Measurements from ENCODE around the gene S100A1.
"Not testable (repeated sequence)": the region's sequence is repeated elsewhere in the genome, so short reads cannot be mapped to it uniquely, and the experiment has no call there.

Gene S100A1

GRCh38 chr1:153630384-153630783 lies 2.1 kb downstream of the S100A1 start:
- DNase-seq (ENCODE audit: low read depth) = no peak

- no peak for DNase-seq (ENCODE audit: low read depth)
These were observed 3.1 kb downstream of the S100A1 start for GRCh38 chr1:153631047-153632022.

GRCh38 chr1:153633161-153633753 lies 5.0 kb downstream of the S100A1 start:
- DNase-seq (ENCODE audit: low read depth) = no peak

- peak; percentile 93 for DNase-seq (ENCODE audit: low read depth)
These were observed 5.8 kb downstream of the S100A1 start, which contains the start of gene CHTOP for GRCh38 chr1:153633754-153634665. TSS of gene CHTOP (plus strand) at chr1:153634066. CDS start at chr1:153636589, 2,523 bp downstream.

GRCh38 chr1:153635872-153636271 lies 7.6 kb downstream of the S100A1 start:
- no peak for DNase-seq (ENCODE audit: low read depth)

- DNase-seq (ENCODE audit: low read depth) = no peak
These were observed 8.1 kb downstream of the S100A1 start for GRCh38 chr1:153636312-153636711.

- DNase-seq (ENCODE audit: low read depth) = no peak
These were observed 10.0 kb downstream of the S100A1 start for GRCh38 chr1:153638261-153638660.

GRCh38 chr1:153639280-153639679 lies 11.0 kb downstream of the S100A1 start:
- DNase-seq (ENCODE audit: low read depth) = no peak

GRCh38 chr1:153640213-153640612 lies 12.0 kb downstream of the S100A1 start:
- DNase-seq (ENCODE audit: low read depth) = not testable (repeated sequence)

- DNase-seq (ENCODE audit: low read depth) = no peak
These were observed 12.6 kb downstream of the S100A1 start for GRCh38 chr1:153640861-153641260.

- no peak for DNase-seq (ENCODE audit: low read depth)
These were observed 13.9 kb downstream of the S100A1 start for GRCh38 chr1:153642161-153642560.

- DNase-seq (ENCODE audit: low read depth) = no peak
These were observed 14.9 kb downstream of the S100A1 start for GRCh38 chr1:153643100-153643499.

- no peak for DNase-seq (ENCODE audit: low read depth)
These were observed 15.6 kb downstream of the S100A1 start for GRCh38 chr1:153643816-153644215.

GRCh38 chr1:153646672-153647345 lies 18.6 kb downstream of the S100A1 start:
- DNase-seq (ENCODE audit: low read depth) = no peak

GRCh38 chr1:153647346-153647714 lies 19.1 kb downstream of the S100A1 start:
- DNase-seq (ENCODE audit: low read depth) = no peak

GRCh38 chr1:153648000-153648643 lies 19.9 kb downstream of the S100A1 start:
- DNase-seq (ENCODE audit: low read depth) = no peak

GRCh38 chr1:153649137-153649862 lies 21.1 kb downstream of the S100A1 start:
- no peak for DNase-seq (ENCODE audit: low read depth)

GRCh38 chr1:153649863-153650235 lies 21.6 kb downstream of the S100A1 start:
- DNase-seq (ENCODE audit: low read depth) = no peak

GRCh38 chr1:153651771-153652170 lies 23.5 kb downstream of the S100A1 start:
- no peak for DNase-seq (ENCODE audit: low read depth)

- DNase-seq (ENCODE audit: low read depth) = no peak
These were observed 24.7 kb downstream of the S100A1 start for GRCh38 chr1:153652805-153653500.
